Heart left ventricle (tissue), 16 donors: ENCODE measurements around the gene TRIM77. TPM values are rescaled to one million over a fixed set of nuclear protein-coding genes. Genes with fewer than 3 reads are reported as not detected.
"Not testable (repeated sequence)": the region's sequence is repeated elsewhere in the genome, so short reads cannot be mapped to it uniquely, and the experiment has no call there.

Experiments
- ATAC-seq, 4 donors: fragments of 200-7000 bp; cut with Tn5 transposase; one replicate each; pipeline ENCODE4 v1.9.1; 2020 to 2022; ENCODE audit warnings: moderate library complexity in 4 of 4, mild to moderate bottlenecking in 3 of 4, moderate number of reproducible peaks in 1 of 4
- DNase-seq, 5 donors: peaks; one replicate each; pipeline ENCODE4 v3.0.0-alpha.2; 2020
- H3K27ac ChIP-seq, 12 donors: fragments of 200-600 bp; sonication (generic) in 4 of 12; one replicate each; pipeline versions ENCODE4 v1.5.0 to v1.8.0; 2016 to 2022; ENCODE audit warnings: mild to moderate bottlenecking in 2 of 12
- H3K27me3 ChIP-seq, 9 donors: fragments of 200-600 bp; sonication (generic) in 2 of 9; one replicate each; pipeline versions ENCODE4 v1.5.1 to v1.8.0; 2016 to 2022; ENCODE audit warnings: mild to moderate bottlenecking in 3 of 9
- H3K36me3 ChIP-seq, 9 donors: fragments of 200-600 bp; sonication (generic) in 2 of 9; one replicate each; pipeline versions ENCODE4 v1.5.0 to v1.8.0; 2018 to 2022; ENCODE audit warnings: mild to moderate bottlenecking in 2 of 9
- H3K4me1 ChIP-seq, 12 donors: fragments of 200-600 bp; sonication (generic) in 4 of 12; one replicate each; pipeline versions ENCODE4 v1.5.0 to v1.8.0; 2016 to 2022; ENCODE audit warnings: mild to moderate bottlenecking in 3 of 12
- H3K4me3 ChIP-seq, 12 donors: fragments of 200-600 bp; sonication (generic) in 4 of 12; one replicate each; pipeline versions ENCODE4 v1.5.0 to v1.8.0; 2017 to 2022; ENCODE audit warnings: mild to moderate bottlenecking in 9 of 12, moderate library complexity in 4 of 12
- H3K9me3 ChIP-seq, 12 donors: fragments of 200-600 bp; sonication (generic) in 4 of 12; one replicate each; pipeline versions ENCODE4 v1.5.0 to v1.8.0; 2016 to 2022; ENCODE audit warnings: mild to moderate bottlenecking in 1 of 12
- POLR2A ChIP-seq, 2 donors: fragments of 450-650 bp; IDR thresholded peaks; one replicate each; pipeline ENCODE4 v1.6.1; 2017; ENCODE audit warnings: antibody characterized with exemption in 2 of 2, mild to moderate bottlenecking in 2 of 2, moderate library complexity in 2 of 2
- WGBS, 4 donors: extraction: QIAGEN DNeasy Blood & Tissue Kit in 2 of 4; methylation state at CpG; one replicate each; pipeline versions ENCODE4 v1.1.5 to v1.1.7; 2013 to 2018; 5-methylcytosine and 5-hydroxymethylcytosine counted together
- intact Hi-C, 10 donors: fragments of 100-400 bp; cut with DNase I; formaldehyde crosslinking; loops; one replicate each; pipeline versions ENCODE4 v1.11.1 to v1.14.2; 2022
- polyA plus RNA-seq, 2 donors: library from polyadenylated mRNA; stranded (reverse); fragments of 200-250 nt; gene quantifications; one replicate each; pipeline ENCODE4 v1.2.3, GENCODE V29; 2013
- total RNA-seq, 9 donors: library from RNA; depleted of rRNA in 2 of 9; stranded (reverse); fragments of >200 nt in 2 of 9; fragmentation: NEBNext Ultra II Directional in 3 of 9; extraction: Animal tissue kit (Norgen Biotek cat#: 25700) in 3 of 9; gene quantifications; one replicate each; pipeline versions ENCODE4 v1.1.0 to v1.2.4, GENCODE V29; 2016 to 2023
- TF ChIP-seq, protein P1 (sequence below), 12 donors: fragments of 200-600 bp; sonication (generic) in 4 of 12; IDR thresholded peaks; one replicate each; pipeline versions ENCODE4 v1.5.0 to v1.8.0; 2018 to 2022; ENCODE audit warnings: antibody characterized with exemption in 12 of 12, mild to moderate bottlenecking in 5 of 12
- donor health status: ischemic (EF 13 %, LVEDD 7.1; RV severe dilation, severe dysfunction).
- donor health status: healthy with polysubstance abuse.
- donor health status: DM: no; HTN: yes; CAD: no.
- donor health status: DM: no; HTN: no; CAD: no.
- donor health status: ischemic (EF 25% LVEDD 6.9; RV normal size, moderate dysfunction).
- donor health status: ischemic (EF 25% LVEDD 5.7; RV mildly dilated, moderate dysfunction).
- donor health status: healthy.
- donor health status: DM: yes; HTN: yes; CAD: no.
- donor health status: ischemic (EF 35%, LVEDD 5.7; RV mildly dilated, moderate dysfunction).
- donor health status: nonischemic (EF 11% LVEDD 7.7; RV severe dilation, severe dysfunction).
- donor health status: DM: yes; HTN: yes; CAD: no.
- donor health status: PGD.
- donor health status: ischemic (EF 29% LVEDD 5.4; RV normal size, mild dysfunction).
- donor health status: nonischemic (EF 23%, LVEDD 6.1; RV moderate dilation, normal function).

The TRIM77 gene
- total and polyA plus RNA-seq, 11 donors = not detected

DNA sequence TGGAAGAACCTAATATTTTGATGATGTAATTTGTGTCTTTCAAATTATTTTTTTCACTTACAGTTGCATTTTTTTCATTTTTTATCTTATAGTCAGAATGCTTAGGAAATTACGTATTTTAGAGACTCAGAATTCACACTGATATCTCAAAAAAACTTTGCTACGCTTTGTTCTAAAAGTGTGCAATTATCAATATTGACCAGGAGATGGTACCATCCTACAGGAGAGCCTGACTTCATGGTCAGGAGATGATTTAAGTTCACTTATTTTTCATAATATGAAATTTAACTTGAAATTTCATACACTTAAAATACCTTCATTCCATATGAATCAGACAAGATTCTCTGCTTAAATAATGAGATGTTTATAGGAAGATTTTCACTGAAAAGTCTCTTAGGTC lies 34.7 kb upstream of the TRIM77 start:
- not testable (repeated sequence) for H3K9me3 ChIP-seq, H3K27me3 ChIP-seq, H3K36me3 ChIP-seq, H3K4me1 ChIP-seq, ATAC-seq, H3K27ac ChIP-seq, DNase-seq, H3K4me3 ChIP-seq
- TF ChIP-seq, protein P1, sequence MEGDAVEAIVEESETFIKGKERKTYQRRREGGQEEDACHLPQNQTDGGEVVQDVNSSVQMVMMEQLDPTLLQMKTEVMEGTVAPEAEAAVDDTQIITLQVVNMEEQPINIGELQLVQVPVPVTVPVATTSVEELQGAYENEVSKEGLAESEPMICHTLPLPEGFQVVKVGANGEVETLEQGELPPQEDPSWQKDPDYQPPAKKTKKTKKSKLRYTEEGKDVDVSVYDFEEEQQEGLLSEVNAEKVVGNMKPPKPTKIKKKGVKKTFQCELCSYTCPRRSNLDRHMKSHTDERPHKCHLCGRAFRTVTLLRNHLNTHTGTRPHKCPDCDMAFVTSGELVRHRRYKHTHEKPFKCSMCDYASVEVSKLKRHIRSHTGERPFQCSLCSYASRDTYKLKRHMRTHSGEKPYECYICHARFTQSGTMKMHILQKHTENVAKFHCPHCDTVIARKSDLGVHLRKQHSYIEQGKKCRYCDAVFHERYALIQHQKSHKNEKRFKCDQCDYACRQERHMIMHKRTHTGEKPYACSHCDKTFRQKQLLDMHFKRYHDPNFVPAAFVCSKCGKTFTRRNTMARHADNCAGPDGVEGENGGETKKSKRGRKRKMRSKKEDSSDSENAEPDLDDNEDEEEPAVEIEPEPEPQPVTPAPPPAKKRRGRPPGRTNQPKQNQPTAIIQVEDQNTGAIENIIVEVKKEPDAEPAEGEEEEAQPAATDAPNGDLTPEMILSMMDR (IDR thresholded peaks at IDR 0.05) = peak in 1 of 12 donors; percentile 3
- intact Hi-C loops = loop anchor here in 1 of 10 donors (10.0 kb wide), 1 partner anchor 439 kb away; no protein-coding TSS in a partner anchor
- 41 to 55% (median 51%) methylated on average over 2 of the region's 2 CpGs for WGBS, 4 donors

DNA sequence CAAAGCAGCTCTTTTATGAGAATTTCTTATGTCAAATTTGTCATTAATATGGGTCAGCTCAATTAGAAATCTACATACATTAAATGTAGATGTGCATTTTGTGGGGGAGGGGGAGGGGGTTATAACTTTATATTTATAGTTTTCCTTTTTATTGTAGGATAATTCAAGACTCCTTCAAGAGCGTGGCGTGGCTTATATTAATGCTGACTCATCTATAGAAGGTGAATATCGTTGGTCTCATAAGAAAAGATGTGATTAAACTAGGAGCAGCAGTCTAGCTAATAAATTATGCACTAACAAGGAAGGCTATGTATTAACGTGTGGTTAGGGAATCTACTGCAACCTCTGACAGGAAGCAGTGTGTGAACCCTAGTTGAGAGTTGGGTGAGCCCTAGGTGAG lies 34.2 kb upstream of the TRIM77 start:
- not testable (repeated sequence) for DNase-seq, H3K4me3 ChIP-seq, H3K36me3 ChIP-seq, H3K27me3 ChIP-seq, H3K27ac ChIP-seq, ATAC-seq, H3K9me3 ChIP-seq, H3K4me1 ChIP-seq
- WGBS, 4 donors = 56 to 67% (median 63%) methylated on average over 4 of the region's 4 CpGs
- intact Hi-C loops = loop anchor here in 1 of 10 donors (10.0 kb wide), 1 partner anchor 439 kb away; no protein-coding TSS in a partner anchor

DNA sequence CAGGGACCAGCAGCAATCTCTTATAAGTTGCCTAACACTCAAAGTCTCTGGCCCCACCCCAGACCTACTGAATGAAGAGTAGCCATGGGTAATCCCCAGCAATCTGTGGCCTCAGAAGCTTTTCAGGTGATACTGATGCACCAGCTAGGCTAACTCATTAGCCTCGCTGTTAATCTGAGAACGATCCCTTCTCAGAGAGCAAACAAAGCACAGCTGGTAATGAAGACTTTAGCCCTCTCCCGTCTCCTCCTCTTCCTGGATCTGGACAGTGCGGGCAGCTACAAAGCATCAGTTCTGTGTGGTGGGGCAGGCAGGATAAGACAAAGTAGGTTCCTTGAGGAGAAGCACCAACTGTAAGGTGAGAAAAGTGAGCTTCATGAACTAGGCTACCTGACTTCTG lies 3.0 kb upstream of the TRIM77 start:
- H3K27me3 ChIP-seq, H3K4me3 ChIP-seq, DNase-seq, intact Hi-C loops, H3K9me3 ChIP-seq, ATAC-seq, H3K27ac ChIP-seq, H3K36me3 ChIP-seq, H3K4me1 ChIP-seq: not testable (repeated sequence)
- 66 to 83% (median 74%) methylated on average over 3 to 4 of the region's 4 CpGs for WGBS, 4 donors

DNA sequence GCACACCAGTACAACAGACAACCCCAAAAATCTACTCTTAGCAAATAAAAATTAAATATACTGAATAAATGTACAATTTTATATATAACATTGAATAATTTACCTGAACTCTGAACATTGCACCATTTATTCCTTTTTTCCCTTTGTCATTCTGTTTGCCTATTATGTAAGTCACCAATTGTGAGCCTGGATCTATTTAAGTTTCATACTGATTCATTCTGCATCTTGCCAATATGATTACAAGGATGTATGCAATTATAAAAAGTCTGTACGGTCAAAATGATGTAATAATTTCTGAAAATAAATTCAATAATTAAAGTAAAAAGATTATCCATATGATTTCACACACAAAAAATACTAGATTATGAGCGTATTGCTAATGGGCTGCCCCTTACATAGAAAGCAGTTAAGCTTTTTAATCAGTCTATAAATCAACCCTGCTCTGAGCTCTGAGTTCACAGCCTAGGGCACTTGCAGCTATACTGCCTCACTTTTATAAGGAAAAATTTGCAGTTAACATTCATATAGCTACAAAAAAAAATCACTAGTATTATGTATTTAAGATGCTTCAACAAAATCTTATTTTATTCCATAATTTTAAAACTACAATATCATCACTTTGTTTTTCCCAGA lies 14.9 kb downstream of the TRIM77 start:
- H3K27me3 ChIP-seq, intact Hi-C loops, H3K36me3 ChIP-seq, DNase-seq, ATAC-seq, H3K4me3 ChIP-seq, H3K4me1 ChIP-seq, H3K27ac ChIP-seq, H3K9me3 ChIP-seq: not testable (repeated sequence)
- WGBS, 4 donors = 70 to 82% (median 74%) methylated on average over 2 of the region's 2 CpGs

DNA sequence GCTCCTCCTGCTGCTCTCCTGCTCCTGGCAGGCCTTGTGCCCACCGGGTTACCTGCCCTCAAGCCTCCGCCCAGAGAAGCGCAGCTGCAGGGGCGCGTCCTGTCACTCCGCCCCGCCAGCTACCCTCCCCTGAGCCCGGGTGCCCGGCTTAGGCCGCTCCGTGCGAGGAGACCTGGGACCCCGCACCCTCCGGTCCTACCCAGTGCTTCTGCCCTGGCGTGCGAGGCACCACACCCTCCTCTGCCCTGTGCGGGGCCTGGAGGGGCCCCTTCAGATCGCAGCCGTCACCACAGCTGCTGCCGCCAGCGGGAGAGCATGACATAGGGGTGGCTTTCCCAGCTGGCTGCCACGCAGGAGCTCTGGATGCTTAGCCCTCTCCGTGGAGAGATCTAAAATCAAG lies 20.1 kb downstream of the TRIM77 start:
- intact Hi-C loops, H3K4me1 ChIP-seq, H3K9me3 ChIP-seq, DNase-seq, H3K4me3 ChIP-seq, H3K27me3 ChIP-seq, H3K27ac ChIP-seq, H3K36me3 ChIP-seq: not testable (repeated sequence)
- peak in 1 of 4 donors; percentile 38 for ATAC-seq
- 86 to 92% (median 87%) methylated on average over 12 to 23 of the region's 23 CpGs for WGBS, 4 donors

DNA sequence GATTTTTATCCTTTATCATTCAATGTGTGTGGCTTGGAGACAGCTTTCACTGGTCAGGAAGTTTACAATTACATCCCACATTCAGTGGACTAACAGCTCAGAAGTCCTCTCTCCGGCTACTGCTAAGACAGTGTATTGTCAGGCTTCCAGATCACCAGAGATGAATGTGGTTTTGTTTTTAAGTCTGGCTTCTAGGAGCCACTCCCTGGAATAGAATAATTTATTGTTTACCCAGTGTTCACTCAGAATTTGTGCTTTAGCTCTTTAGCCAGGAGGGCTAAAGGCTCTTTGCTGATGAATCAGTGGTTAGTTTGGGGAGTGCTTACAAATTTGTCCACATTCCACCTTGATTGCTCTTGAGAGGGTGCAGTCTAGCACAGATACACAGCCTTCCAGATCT lies 26.5 kb downstream of the TRIM77 start:
- intact Hi-C loops = no loop called here
- H3K27me3 ChIP-seq = no peaks in the 10 kb centered on the region
- no peaks in the 10 kb centered on the region for H3K4me1 ChIP-seq
- H3K36me3 ChIP-seq = no peaks in the 10 kb centered on the region
- ATAC-seq = no peak
- no peaks in the 10 kb centered on the region for H3K9me3 ChIP-seq
- DNase-seq = no peak
- TF ChIP-seq POLR2A (IDR thresholded peaks at IDR 0.05) = no peak
- TF ChIP-seq, protein P1 (IDR thresholded peaks at IDR 0.05) = no peak
- H3K27ac ChIP-seq = no peak overlapping the region
- 40 to 47% (median 42%) methylated on average over 1 of the region's 1 CpG for WGBS, 4 donors
- no peak overlapping the region for H3K4me3 ChIP-seq
